NCI-H146 treated with DMSO at 0.1 percent for 48 hours (cell line): Measurements from ENCODE around the gene CSNK1A1L.

ENCODE experiments used
- DNase-seq: peaks from one replicate; lab custom pipeline; 2025; ENCODE audit not compliant: unreplicated experiment; lab: John Stamatoyannopoulos, UW

Gene CSNK1A1L

DNA sequence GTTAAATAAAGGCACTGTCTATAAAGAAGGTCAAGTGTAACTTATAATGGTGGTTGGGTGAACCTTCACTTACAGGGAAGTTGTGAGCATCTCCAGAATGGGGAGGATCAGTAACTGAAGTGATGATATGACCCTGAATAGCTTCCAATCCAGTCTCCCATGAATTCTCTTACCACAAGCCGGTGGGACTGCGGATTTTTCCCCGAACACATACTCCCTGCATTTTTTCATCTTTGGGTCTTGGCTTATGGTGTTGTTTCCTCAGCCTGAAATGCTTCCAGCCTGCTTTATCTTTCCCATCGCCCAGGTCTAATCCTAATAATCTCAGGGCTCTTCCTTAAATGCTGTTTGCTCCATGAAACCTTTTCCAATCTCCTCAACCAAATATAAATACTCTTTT is 2.0 kb upstream of the CSNK1A1L start:
- no peak for DNase-seq

DNA sequence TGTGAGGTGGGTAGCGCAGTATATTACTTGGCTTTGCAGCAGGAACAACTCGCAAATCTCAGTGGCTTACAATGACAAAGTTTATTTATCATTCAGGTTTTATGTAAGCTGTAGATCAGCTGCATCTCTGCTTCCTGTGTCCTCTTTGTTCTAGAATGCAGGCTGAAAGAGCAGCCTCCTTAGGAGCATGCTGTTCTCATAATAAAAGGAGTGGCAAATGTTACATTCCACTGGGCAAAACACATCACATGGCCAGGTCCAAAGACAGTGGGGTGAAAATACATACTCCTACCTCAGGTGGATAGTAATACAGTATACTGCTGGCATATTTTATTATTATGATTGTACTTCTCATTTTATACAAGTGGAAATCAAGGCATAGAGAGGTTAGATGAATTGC is 1.2 kb upstream of the CSNK1A1L start:
- DNase-seq, result no peak

DNA sequence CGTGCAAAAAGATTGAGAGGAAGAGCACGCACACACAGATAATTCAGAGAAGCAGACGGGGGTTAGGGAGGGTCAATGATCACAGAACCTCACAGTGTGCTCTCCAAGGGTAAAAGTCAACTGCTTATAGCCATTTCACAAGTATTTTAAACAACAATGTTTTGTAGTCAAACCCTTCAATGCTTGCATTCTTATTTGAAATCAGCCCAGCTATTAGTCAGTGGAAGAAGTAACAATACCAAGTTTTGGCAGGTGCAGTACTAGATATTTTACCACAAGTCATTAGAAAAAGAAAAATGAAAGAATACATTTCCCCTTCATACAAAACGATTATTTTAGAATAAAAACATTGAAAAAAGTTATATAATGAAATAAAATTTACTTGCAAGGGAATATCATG is 2.6 kb downstream of the CSNK1A1L start:
- DNase-seq, result no peak

DNA sequence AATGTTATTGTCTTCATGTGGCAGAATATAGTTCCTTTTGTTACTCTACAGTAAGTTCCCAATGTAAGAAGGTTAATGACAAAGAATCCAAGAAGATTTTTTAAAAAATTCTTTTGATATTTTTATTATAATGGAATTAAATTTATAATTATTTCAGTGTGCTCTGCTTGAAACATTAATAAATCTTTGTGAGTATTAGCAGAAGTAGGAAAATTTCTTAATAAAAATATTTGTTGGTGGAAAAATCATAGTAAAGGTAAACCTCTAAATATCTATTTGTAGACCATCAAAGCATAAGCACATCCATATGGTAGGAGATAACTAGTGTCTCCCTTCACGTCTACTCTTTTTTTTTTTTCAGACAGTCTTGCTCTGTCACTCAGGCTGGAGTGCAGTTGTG is 4.3 kb downstream of the CSNK1A1L start:
- DNase-seq, result no peak

DNA sequence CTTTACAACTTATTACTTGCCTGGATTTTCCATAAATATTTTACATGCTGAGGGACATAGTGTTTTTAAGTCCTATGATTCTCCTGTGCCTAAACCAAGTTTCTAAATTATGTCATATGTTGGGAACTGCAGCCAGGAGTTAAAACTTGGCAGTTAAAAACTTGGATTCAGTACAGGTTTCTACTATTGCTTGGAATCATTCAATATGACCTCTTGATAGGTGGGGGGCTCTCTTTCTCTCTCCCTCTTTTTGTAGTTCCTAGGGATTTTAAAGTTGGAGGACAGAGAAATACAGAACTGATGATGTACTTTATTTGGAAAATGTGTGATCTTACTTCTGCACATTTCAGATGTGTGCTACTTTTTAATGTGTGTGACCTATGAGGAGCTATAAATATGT is 4.7 kb downstream of the CSNK1A1L start:
- DNase-seq, result no peak

DNA sequence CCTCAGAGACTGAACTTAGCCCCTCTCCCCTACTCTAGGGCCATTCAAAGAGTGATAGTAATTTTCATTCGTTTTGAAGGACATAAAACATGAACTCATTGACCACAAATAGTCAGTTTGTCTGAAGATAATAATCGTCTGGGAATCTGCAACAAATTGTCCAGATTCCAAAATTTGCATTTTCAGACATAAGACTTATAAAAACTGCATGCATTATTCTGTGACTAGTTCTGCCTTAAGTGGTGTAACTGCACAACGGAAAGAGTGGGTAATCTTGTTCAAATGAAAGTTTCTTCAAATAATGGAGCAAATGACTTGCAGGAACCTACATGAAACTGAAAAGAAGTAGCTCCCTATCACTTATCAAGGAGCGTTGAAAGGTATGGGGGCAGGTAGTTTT is 8.4 kb downstream of the CSNK1A1L start:
- DNase-seq, result no peak

DNA sequence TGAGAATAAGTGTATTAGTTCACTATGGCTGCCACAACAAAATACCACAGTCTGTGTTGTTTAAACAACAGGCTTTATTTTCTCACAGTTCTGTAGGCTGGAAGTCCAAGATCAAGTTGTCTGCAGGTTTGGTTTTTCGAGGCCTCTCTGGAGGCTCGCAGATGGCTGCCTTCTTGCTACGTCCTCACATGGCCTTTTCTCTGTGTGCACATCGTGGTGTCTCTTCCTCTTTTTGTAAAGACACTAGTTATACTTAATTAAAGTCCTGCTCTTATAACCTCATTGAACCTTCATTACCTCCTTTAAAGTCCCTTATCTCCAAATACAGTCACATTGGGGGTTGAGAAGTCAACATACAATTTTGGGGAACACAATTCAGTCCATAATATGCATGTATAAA is 10.6 kb downstream of the CSNK1A1L start:
- no peak for DNase-seq

DNA sequence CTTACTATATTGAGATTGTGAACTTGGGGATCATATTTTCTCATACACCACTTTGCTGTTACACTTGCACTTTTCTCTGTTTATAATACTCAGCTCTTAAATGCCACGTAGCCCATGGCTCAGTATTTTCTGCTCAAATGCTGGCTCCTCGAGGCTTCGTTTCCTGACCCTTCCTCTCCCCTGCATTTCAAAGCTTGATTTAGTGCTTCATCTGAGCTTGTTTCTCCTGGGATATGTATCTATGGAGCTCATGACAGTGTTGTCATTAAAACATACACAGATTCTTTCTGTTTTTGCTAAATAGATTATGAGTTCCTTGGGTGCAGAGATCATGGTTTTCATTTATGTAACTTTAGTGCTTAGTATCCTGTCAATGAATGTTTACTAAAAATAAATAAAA is 11.4 kb downstream of the CSNK1A1L start:
- no peak for DNase-seq

DNA sequence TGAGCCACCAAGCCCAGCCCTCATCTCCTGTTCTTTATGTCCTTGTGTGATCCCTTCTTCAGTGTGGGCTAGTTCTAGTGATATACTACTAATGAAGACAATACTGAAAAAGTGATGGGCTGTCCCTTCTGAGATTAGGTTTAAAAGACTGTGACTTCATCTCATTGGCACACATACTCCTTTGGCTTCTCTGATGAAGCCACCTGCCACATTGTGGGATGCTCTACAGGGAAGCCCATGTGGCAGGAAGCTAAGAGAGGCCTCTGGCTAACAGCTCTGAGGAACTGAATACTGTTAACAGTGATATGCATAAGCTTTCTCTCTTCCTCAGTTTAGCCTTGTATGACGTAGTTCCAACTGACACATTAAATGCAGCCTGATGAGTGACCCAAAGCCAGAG is 13.6 kb downstream of the CSNK1A1L start:
- no peak for DNase-seq

DNA sequence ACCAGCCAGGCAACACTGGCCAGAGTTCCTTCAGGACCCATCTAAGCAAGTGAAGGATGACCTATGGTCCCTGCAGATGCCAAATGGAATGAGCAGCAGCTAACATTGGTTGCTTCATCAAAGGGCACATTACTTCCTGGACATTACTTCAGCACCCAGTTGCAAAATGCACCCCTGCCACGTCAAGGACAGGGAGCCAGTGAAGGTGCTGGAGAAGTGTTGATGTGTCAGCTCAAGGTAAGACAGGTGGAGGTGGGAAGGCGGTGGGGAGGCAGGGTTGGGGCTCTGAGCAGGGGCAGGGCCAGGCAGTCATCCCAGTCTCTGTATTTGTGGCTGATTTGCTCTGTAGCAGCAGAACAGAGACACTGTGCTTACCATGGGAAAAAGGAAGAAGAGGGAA is 14.6 kb downstream of the CSNK1A1L start:
- no peak for DNase-seq

DNA sequence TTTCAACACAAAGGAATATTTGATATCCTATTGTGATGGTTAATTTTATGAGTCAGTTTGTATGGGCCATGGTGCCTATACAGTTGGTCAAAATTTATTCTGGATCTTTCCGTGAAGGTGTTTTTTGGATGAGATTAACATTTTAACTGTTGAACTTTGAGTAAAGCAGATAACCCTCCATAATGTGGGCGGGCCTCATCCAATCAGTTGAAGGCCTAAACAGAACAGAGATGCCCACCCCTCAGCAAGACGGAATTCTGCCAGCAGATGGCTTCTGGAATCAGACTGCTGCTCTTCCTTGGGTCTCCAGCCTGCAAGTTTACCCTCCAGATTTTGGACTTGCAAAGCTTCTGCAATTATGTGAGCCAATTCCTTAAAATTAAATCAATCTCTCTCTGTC is 16.0 kb downstream of the CSNK1A1L start:
- DNase-seq, result no peak

DNA sequence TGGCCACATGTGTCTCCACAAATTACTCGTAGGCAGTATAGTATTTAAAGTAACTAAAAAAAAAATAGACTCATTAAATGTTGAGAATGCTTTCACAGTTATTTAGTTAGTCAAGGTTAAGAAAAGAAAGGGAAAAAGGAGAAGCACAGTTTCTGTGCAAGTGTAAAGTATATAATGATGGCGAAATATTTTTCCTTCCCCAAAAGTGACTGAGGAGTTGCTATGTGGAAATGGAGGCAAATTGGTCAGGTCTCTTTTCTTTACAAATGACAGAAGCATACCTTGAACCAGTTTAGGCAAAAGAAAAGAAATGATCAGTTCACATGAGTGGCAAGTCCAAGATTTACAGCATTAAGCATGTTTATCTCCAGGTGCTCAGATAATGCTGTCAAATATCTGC is 18.0 kb downstream of the CSNK1A1L start:
- DNase-seq, result no peak

DNA sequence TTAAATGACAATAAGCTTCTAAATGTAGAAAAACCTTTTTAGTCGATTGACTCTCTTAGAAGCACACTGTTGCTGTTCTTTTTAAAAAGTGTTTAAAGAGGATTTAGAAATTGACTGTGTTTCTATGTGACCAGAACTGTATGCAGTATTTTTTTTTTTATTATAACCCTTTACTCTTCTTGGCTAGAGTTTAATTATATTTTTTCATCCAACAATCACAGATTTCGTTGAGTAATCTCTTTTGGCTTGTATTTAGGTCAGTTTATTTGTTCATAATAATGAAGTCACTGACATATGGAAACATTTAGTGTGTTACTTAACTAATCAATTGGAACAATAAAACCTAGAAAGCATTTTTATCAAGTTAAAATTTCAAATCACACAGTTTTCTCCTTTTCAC is 19.9 kb downstream of the CSNK1A1L start:
- no peak for DNase-seq

DNA sequence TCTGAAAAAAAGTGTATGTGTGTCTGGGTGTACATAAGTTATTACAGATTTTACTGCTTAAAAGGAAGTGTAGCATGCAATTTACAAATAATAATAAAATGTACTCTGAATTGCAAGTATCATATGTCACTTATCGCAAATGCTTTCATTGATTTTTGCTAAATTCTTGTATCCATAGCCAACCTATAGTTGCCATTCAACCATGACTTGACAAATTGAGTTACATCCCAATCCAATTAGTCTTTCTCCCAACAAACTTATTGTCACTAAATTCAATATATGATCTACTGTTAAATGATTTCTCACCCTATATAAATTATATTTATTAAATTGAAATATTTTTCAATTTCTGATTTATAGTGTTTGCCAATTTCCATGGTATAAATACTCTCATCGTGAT is 28.6 kb downstream of the CSNK1A1L start:
- no peak for DNase-seq

DNA sequence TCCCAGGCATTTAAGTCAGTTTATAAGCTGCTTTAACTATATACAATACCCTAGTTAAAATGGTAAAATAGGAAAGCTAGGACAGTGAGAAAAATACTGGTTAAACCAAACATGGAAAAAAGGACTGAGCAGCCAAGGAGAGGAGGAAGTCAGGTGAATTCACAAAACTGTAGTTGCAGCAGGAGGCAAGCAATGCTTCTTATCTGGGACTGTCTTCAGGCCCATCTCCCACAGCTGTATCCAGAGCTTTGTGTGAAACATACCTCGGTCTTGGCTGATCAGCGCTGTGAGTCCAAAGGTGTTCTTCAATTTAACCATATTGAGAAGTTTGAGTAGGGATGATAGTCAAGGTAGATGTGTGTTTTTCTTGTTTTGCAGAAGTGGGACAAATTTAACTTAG is 30.3 kb downstream of the CSNK1A1L start:
- DNase-seq, result no peak

DNA sequence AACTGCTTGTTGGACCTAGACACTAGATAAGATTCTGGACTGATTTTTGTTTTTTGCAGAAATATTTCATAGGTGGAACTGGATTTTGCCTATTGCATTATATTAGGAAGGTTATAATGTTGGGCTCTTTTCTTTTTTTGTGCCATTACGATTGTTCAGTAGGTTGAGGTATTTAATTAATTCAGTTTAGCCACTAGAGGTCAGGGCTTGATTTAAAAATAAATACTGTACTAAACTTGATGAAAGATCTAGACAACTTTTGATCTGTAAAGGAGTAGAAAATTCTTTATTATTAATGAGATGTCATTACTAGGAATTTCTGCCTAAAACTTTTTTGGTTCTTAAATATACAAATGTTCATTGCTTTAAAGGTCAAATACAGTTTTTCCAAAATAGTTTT is 30.8 kb downstream of the CSNK1A1L start:
- DNase-seq, result peak; percentile 15

DNA sequence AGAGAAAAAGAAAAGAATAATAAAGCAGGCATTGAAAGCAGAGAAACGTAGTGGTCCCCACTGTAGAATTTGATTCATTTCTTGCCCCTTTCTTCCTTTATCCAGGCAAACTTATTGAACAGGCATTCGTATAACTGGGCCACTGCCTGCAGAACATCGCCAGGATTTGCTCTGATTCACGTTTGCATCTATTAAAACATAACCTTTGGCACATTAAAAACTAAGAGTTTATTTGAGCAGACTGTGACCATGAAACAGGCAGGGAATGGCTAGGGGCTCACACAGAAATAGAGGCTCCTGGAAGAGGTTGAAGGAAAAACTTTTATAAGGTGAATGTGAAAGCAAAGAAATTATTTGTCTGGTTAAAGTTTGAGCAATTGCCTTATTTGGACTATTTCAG is 33.4 kb downstream of the CSNK1A1L start:
- DNase-seq, result no peak

DNA sequence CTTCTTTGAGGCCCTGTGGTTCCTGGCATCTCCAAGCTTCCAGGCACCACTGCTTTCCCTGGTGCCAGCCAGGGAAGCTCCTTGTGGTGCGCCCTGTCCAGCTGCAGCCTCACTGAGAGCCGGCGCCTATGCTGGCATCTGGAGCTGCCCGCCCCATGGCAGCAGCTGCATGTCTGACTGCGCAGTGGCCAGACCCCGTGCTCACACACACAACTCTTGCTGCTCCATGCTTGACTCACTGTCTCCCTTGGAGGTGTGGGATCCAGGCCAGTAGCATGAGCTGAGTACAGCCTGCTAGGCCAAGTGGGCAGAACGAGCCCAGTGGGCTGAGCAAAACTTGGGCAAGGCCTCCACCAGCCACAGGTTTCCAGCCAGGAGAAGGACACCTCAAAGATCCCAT is 34.5 kb downstream of the CSNK1A1L start:
- DNase-seq, result no peak

DNA sequence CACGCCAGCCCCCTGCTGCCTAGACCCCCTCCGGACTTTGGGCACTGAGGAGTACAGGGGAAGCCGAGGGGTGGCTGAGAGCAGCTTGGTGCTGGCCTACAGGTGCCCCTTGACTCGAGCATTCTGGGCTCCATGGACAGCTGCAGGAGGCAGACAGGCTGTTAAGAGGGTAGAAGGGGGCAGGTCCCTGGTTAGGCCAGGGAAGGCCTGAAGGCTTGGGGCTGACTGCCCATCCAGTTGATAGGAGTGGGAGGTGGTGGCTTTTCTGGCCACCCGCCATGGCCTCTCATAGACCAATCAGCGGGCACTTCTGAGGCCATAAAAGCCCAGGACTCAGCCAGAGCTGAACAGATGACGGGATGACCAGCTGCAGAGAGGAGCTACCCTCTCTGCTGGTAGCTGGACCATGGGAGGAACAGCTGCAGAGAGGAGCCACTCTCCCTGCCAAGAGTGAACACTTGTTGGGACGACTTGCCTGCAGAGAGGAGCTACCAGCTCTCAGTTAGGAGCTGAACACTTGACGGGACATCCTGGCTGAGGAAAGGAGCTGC is 35.2 kb downstream of the CSNK1A1L start:
- no peak for DNase-seq

DNA sequence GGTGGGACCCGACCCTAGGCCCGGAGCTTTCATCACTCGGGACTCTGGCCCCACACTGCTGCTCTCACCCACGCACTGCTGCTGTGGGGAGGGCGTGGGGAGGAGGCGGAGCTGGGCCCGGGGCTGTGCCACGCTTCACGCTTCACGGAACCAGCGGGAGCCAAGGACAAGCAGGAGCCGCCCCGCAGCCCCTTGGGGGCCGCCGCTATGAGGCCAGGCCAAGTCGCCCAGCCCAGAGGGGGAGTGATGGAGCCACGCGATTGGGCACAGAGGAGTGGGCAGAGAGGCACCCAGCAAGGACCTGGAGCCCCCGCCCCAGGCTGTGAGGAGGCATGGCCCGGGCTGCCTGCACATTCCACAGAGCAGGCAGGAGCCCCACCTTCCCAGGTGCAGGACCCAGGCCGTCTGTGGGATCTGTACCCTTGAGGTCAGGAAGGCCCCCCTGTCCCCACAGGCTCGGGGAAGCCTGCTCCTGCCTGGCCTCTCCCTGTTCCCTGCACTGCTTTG is 35.8 kb downstream of the CSNK1A1L start:
- no peak for DNase-seq

DNA sequence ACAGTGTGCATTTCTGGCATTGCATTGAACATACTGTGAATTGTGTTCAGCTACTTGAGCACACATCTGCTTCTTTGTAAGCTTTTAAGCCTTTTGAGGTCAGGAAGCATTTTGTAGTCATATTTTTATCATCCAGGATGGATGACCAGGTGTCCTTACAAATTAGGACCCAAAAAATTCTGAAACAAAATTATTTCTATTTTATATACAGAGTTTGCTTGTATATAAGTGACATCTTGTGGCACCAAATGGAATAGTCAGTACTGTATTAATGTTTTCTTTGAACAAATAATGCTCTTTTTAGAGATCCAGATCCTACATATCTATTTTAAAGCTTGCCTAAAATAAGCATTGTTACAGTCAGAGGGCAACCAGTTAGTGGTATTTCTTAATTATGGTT is 36.5 kb downstream of the CSNK1A1L start:
- no peak for DNase-seq

DNA sequence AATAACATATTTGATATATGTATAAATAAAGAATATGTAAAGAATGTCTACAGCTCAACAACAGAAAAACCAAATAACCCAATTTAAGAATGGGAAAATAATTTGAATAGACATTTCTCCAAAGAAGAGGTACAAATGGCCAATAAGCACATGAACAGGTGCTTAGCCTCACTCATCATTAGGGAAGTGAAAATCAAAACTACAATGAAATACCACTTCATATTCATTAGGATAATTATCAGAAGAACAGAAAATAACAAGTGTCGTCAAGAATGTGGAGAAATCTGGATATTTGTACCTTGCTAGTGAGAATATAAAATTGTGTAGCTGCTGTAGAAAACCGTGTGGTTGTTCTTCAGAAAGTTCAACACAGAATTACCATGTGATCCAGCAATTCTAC is 37.6 kb downstream of the CSNK1A1L start:
- no peak for DNase-seq

DNA sequence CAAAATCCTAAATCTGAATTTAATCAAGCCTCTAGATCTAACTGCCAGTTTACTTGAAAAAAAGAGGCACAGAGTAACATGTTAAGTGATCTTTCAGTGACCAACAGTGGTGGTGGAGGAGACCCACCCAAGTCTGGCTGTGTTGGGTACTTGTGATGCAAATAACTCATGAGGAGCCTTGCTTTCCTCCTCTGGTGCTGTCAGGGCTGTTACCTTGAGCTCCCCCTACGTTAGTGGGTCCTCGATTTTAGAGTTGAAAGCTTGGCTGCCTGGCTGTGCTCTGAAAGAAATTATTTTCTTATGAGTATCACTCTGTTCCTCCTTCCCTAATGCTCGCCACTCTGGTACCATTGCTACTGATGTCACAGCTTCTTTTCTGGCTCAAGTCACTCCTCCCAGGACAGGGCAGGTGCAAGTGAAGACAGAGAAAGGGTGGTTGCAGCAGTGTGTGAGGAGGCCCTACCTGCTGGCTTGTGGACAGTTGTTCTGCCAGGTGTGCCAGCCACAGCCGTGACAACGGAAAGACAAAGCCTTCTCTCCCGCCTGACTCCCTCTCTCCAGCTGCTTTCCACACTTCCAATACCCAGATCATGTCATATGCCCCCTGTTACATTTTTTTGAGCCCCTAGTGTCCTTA is 39.5 kb downstream of the CSNK1A1L start:
- DNase-seq, result no peak
